ENCODE measurements around the gene SAMD8.
A peak's percentile ranks its signal among the peaks of the same experiment; 100 is the strongest.
"Not testable (repeated sequence)": the region's sequence is repeated elsewhere in the genome, so short reads cannot be mapped to it uniquely, and the experiment has no call there.

Gene SAMD8

GRCh38 chr10:75166623-75166972 is 55.1 kb downstream of the SAMD8 start:
- no peak for TF ChIP-seq POLR2A (IDR thresholded peaks at IDR 0.05; ENCODE audit: low read length)
- TF ChIP-seq GATA1 (IDR thresholded peaks at IDR 0.05; ENCODE audit: low read depth, low read length) = no peak
- DNase-seq = no peak

DNA sequence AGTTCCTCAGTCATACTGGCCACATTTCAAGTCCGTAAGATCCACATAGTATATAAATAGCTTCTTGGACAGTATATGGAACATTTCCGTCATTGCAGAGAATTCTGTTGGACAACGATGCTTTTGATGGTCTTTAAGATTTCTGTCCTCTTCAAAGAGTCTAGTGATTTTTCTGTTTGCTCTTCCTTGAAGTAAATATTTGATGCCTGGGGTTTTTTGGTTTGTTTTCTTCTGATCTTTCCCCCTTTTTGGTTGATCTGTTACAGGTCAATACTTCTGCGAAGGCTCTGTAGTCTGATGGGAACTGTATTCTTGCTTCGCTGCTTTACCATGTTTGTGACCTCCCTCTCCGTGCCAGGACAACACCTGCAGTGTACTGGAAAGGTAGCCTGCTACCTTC is 56.8 kb downstream of the SAMD8 start:
- no peak for DNase-seq
- no peak for TF ChIP-seq POLR2A (IDR thresholded peaks at IDR 0.05; ENCODE audit: low read length)
- TF ChIP-seq GATA1 (IDR thresholded peaks at IDR 0.05; ENCODE audit: low read depth, low read length) = no peak

- no peak for DNase-seq
- TF ChIP-seq GATA1 (IDR thresholded peaks at IDR 0.05; ENCODE audit: low read depth, low read length) (no peak), POLR2A (IDR thresholded peaks at IDR 0.05; ENCODE audit: low read length) (no peak)
Observed at GRCh38 chr10:75170215-75170614, 58.8 kb downstream of the SAMD8 start.

- no peak for TF ChIP-seq GATA1 (IDR thresholded peaks at IDR 0.05; ENCODE audit: low read depth, low read length)
- no peak for TF ChIP-seq POLR2A (IDR thresholded peaks at IDR 0.05; ENCODE audit: low read length)
- no peak for DNase-seq
Observed at GRCh38 chr10:75175046-75175445, 63.6 kb downstream of the SAMD8 start.

- DNase-seq = no peak
- TF ChIP-seq POLR2A (IDR thresholded peaks at IDR 0.05; ENCODE audit: low read length) (no peak), GATA1 (IDR thresholded peaks at IDR 0.05; ENCODE audit: low read depth, low read length) (no peak)
Observed at GRCh38 chr10:75176046-75176445, 64.6 kb downstream of the SAMD8 start.

DNA sequence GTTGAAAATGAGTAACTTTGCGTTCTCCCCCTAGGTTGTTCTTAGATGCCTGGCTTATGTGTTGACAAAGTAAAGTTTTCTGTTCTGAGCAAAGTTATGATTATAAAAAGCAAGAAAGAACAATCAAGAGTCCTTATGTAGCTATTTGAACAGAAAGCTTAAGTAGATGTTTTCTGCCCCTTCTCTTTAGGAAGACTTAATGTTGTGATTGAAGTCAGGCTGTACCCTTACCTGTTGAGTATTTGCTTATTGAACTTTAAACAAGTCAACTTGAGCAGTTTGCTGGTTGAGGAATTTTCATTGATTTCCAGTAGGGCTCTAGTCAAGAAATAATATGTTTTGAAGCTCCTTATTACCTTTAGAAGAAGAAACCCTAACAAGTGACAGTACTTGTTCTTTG is 65.3 kb downstream of the SAMD8 start:
- no peak for TF ChIP-seq POLR2A (IDR thresholded peaks at IDR 0.05; ENCODE audit: low read length)
- no peak for TF ChIP-seq GATA1 (IDR thresholded peaks at IDR 0.05; ENCODE audit: low read depth, low read length)
- DNase-seq = no peak

DNA sequence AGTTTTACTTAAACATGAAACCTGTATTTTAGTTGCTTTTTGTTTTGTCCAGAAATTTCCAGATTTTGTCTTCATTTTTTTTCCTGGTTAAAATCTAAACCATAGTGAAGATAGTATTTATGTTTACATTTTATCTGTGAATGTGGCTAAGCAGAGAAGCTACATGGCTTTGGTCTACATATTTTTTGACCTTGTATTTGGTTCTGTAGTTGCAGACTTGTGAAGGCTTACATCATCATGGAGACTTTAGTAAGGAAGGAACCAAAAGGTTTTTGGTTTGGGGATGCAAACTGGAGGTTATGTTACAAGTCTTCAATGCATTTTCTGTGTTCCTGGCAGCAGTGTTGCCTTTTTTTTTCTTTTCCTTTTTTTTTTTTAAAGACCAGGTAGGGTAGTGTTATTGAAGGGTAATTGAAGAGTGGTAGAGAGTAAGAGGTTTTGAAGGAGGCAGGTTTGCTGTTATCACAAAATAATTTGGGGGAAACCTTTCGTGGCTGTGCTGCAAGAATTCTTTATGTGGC is 68.3 kb downstream of the SAMD8 start:
- DNase-seq = no peak
- TF ChIP-seq GATA1 (IDR thresholded peaks at IDR 0.05; ENCODE audit: low read depth, low read length) (no peak), POLR2A (IDR thresholded peaks at IDR 0.05; ENCODE audit: low read length) (no peak)

- no peak for DNase-seq
- TF ChIP-seq GATA1 (IDR thresholded peaks at IDR 0.05; ENCODE audit: low read depth, low read length) = no peak
- no peak for TF ChIP-seq POLR2A (IDR thresholded peaks at IDR 0.05; ENCODE audit: low read length)
Observed at GRCh38 chr10:75180592-75180991, 69.1 kb downstream of the SAMD8 start.

GRCh38 chr10:75181073-75181472 is 69.6 kb downstream of the SAMD8 start:
- TF ChIP-seq POLR2A (IDR thresholded peaks at IDR 0.05; ENCODE audit: low read length) (no peak), GATA1 (IDR thresholded peaks at IDR 0.05; ENCODE audit: low read depth, low read length) (no peak)
- DNase-seq = no peak

DNA sequence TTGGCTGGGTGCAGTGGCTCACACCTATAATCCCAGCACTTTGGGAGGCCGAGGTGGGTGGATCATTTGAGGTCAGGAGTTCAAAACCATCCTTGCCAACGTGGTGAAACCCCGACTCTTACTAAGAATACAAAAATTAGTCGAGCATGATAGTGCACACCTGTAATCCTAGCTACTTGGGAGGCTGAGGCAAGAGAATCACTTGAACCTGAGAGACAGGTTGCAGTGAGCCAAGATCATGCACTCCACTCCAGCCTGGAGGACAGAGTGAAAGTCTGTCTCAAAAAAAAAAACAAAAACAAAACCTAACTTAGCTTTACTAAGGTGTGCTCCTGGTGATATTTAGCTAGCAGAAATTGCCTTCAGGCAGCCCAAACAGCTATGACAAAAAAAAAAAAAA is 74.9 kb downstream of the SAMD8 start:
- TF ChIP-seq GATA1 (IDR thresholded peaks at IDR 0.05; ENCODE audit: low read depth, low read length) (no peak), POLR2A (IDR thresholded peaks at IDR 0.05; ENCODE audit: low read length) (no peak)
- no peak for DNase-seq

GRCh38 chr10:75187961-75188426 is 76.5 kb downstream of the SAMD8 start:
- TF ChIP-seq POLR2A (IDR thresholded peaks at IDR 0.05; ENCODE audit: low read length) = no peak
- TF ChIP-seq GATA1 (IDR thresholded peaks at IDR 0.05; ENCODE audit: low read depth, low read length) = no peak
- peak; percentile 70 to 82 for DNase-seq

DNA sequence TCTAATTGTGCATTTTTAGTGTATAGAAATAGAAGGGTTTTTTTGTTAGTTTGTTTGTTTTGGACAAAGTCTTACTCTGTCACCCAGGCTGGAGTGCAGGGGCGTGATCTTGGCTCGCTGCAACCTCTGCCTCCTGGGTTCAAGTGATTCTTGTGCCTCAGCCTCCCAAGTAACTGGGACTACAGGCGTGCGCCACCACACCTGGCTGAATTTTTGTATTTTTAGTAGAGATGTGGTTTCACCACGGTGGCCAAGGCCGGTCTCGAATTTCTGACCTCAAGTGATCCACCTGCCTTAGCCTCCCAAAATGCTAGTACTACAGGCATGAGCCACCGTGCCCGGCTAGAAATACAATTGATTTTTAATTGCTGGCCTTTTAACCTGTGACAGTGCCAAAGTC is 77.1 kb downstream of the SAMD8 start:
- not testable (repeated sequence) for DNase-seq

GRCh38 chr10:75189266-75190096 is 78.0 kb downstream of the SAMD8 start:
- no peak for TF ChIP-seq GATA1 (IDR thresholded peaks at IDR 0.05; ENCODE audit: low read depth, low read length)
- no peak for TF ChIP-seq POLR2A (IDR thresholded peaks at IDR 0.05; ENCODE audit: low read length)
- peak in 1 of 2 experiments; percentile 30 for DNase-seq

- DNase-seq = peak; percentile 40 to 77
- no peak for TF ChIP-seq GATA1 (IDR thresholded peaks at IDR 0.05; ENCODE audit: low read depth, low read length)
- no peak for TF ChIP-seq POLR2A (IDR thresholded peaks at IDR 0.05; ENCODE audit: low read length)
Observed at GRCh38 chr10:75191821-75192568, 80.5 kb downstream of the SAMD8 start.

DNA sequence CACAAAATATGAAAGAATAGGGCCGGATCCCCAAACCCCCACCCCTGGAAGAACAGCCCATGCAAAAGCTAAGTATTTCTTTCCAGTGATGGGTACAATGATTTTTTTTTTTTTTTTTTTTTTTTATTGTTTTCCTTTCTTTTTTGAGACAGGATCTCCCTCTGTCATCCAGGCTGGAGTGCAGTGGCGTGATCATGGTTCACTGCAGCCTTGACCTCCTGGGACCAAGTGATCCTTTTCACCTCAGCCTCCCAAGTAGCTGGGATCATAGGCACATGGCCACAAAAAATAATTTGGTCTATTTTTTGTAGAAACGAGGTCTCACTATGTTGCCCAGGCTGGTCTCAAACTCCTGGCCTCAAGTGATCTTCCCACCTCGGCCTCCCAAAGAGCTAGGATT is 83.2 kb downstream of the SAMD8 start:
- not testable (repeated sequence) for DNase-seq

Measured in erythroblast (primary cell).